ENCODE results near the gene ZNF780A.
A peak's percentile ranks its signal among the peaks of the same experiment; 100 is the strongest.
"Not testable (repeated sequence)": the region's sequence is repeated elsewhere in the genome, so short reads cannot be mapped to it uniquely, and the experiment has no call there.

ZNF780A gene

GRCh38 chr19:40078377-40078776 is 12.4 kb downstream of the ZNF780A start:
- no peak for DNase-seq (ENCODE audit: insufficient read length)
- TF ChIP-seq TAF1 (IDR thresholded peaks at IDR 0.05; ENCODE audit: borderline replicate concordance, low read depth, low read length) = no peak
- TF ChIP-seq POLR2AphosphoS5 (IDR thresholded peaks at IDR 0.05; ENCODE audit: low read depth, low read length) = no peak
- no peak for TF ChIP-seq POLR2A (IDR thresholded peaks at IDR 0.05; ENCODE audit: low read depth, low read length)

GRCh38 chr19:40070058-40070457 is 20.7 kb downstream of the ZNF780A start:
- TF ChIP-seq POLR2A (IDR thresholded peaks at IDR 0.05; ENCODE audit: low read depth, low read length) (no peak), POLR2AphosphoS5 (IDR thresholded peaks at IDR 0.05; ENCODE audit: low read depth, low read length) (no peak), TAF1 (IDR thresholded peaks at IDR 0.05; ENCODE audit: borderline replicate concordance, low read depth, low read length) (no peak)
- no peak for DNase-seq (ENCODE audit: insufficient read length)
- no peak for FAIRE-seq

More at GRCh38 chr19:40078377-40078776, 12.4 kb downstream of the ZNF780A start:
- no peak for FAIRE-seq

GRCh38 chr19:40059624-40060023 is 31.1 kb downstream of the ZNF780A start:
- no peak for DNase-seq (ENCODE audit: insufficient read length)
- no peak for TF ChIP-seq POLR2A (IDR thresholded peaks at IDR 0.05; ENCODE audit: low read depth, low read length)
- no peak for TF ChIP-seq POLR2AphosphoS5 (IDR thresholded peaks at IDR 0.05; ENCODE audit: low read depth, low read length)
- TF ChIP-seq TAF1 (IDR thresholded peaks at IDR 0.05; ENCODE audit: borderline replicate concordance, low read depth, low read length) = no peak
- no peak for FAIRE-seq

GRCh38 chr19:40057166-40057565 is 33.6 kb downstream of the ZNF780A start:
- DNase-seq (ENCODE audit: insufficient read length) = no peak
- FAIRE-seq = no peak
- TF ChIP-seq POLR2AphosphoS5 (IDR thresholded peaks at IDR 0.05; ENCODE audit: low read depth, low read length) (no peak), TAF1 (IDR thresholded peaks at IDR 0.05; ENCODE audit: borderline replicate concordance, low read depth, low read length) (no peak), POLR2A (IDR thresholded peaks at IDR 0.05; ENCODE audit: low read depth, low read length) (no peak)

GRCh38 chr19:40056505-40056904 is 34.2 kb downstream of the ZNF780A start:
- no peak for FAIRE-seq
- no peak for DNase-seq (ENCODE audit: insufficient read length)
- TF ChIP-seq POLR2A (IDR thresholded peaks at IDR 0.05; ENCODE audit: low read depth, low read length) = no peak
- no peak for TF ChIP-seq TAF1 (IDR thresholded peaks at IDR 0.05; ENCODE audit: borderline replicate concordance, low read depth, low read length)
- no peak for TF ChIP-seq POLR2AphosphoS5 (IDR thresholded peaks at IDR 0.05; ENCODE audit: low read depth, low read length)

- peak; percentile 42 for DNase-seq (ENCODE audit: insufficient read length)
- peak; percentile 89 for FAIRE-seq
- TF ChIP-seq POLR2AphosphoS5 (IDR thresholded peaks at IDR 0.05; ENCODE audit: low read depth, low read length) (peak; percentile 71; the same call in 1 of the 2 replicates), TAF1 (IDR thresholded peaks at IDR 0.05; ENCODE audit: borderline replicate concordance, low read depth, low read length) (peak; percentile 64; the same call in 1 of the 2 replicates), POLR2A (IDR thresholded peaks at IDR 0.05; ENCODE audit: low read depth, low read length) (peak; percentile 70)
Observed at GRCh38 chr19:40055832-40056504, 34.8 kb downstream of the ZNF780A start, which contains the start of gene ZNF780B. ZNF780B (minus strand) TSS chr19:40056231; CDS start chr19:40050332, 5,899 bp downstream.

GRCh38 chr19:40055049-40055448 is 35.7 kb downstream of the ZNF780A start:
- no peak for FAIRE-seq
- no peak for DNase-seq (ENCODE audit: insufficient read length)
- TF ChIP-seq TAF1 (IDR thresholded peaks at IDR 0.05; ENCODE audit: borderline replicate concordance, low read depth, low read length) = no peak
- TF ChIP-seq POLR2AphosphoS5 (IDR thresholded peaks at IDR 0.05; ENCODE audit: low read depth, low read length) = no peak
- no peak for TF ChIP-seq POLR2A (IDR thresholded peaks at IDR 0.05; ENCODE audit: low read depth, low read length)

GRCh38 chr19:40054632-40055031 is 36.1 kb downstream of the ZNF780A start:
- DNase-seq (ENCODE audit: insufficient read length) (no peak), FAIRE-seq (no peak)
- TF ChIP-seq POLR2AphosphoS5 (IDR thresholded peaks at IDR 0.05; ENCODE audit: low read depth, low read length) = no peak
- TF ChIP-seq TAF1 (IDR thresholded peaks at IDR 0.05; ENCODE audit: borderline replicate concordance, low read depth, low read length) = no peak
- no peak for TF ChIP-seq POLR2A (IDR thresholded peaks at IDR 0.05; ENCODE audit: low read depth, low read length)

GRCh38 chr19:40053491-40053890 is 37.3 kb downstream of the ZNF780A start:
- TF ChIP-seq TAF1 (IDR thresholded peaks at IDR 0.05; ENCODE audit: borderline replicate concordance, low read depth, low read length) (no peak), POLR2A (IDR thresholded peaks at IDR 0.05; ENCODE audit: low read depth, low read length) (no peak), POLR2AphosphoS5 (IDR thresholded peaks at IDR 0.05; ENCODE audit: low read depth, low read length) (no peak)
- FAIRE-seq = no peak

GRCh38 chr19:40041718-40042117 is 49.0 kb downstream of the ZNF780A start:
- FAIRE-seq; DNase-seq (ENCODE audit: insufficient read length): not testable (repeated sequence)

More at GRCh38 chr19:40053491-40053890, 37.3 kb downstream of the ZNF780A start:
- no peak for DNase-seq (ENCODE audit: insufficient read length)

GRCh38 chr19:40038047-40038446 is 52.7 kb downstream of the ZNF780A start:
- not testable (repeated sequence) for DNase-seq (ENCODE audit: insufficient read length); FAIRE-seq

GRCh38 chr19:40035996-40036395 is 54.7 kb downstream of the ZNF780A start:
- no peak for DNase-seq (ENCODE audit: insufficient read length)
- TF ChIP-seq POLR2AphosphoS5 (IDR thresholded peaks at IDR 0.05; ENCODE audit: low read depth, low read length) = no peak
- no peak for TF ChIP-seq POLR2A (IDR thresholded peaks at IDR 0.05; ENCODE audit: low read depth, low read length)
- no peak for TF ChIP-seq TAF1 (IDR thresholded peaks at IDR 0.05; ENCODE audit: borderline replicate concordance, low read depth, low read length)
- FAIRE-seq = no peak

All from GM12892 (cell line).